Endothelial cell of umbilical vein (primary cell): Measurements from ENCODE around the gene USHBP1. TPM values are rescaled to one million over a fixed set of nuclear protein-coding genes. Genes with fewer than 3 reads are reported as not detected.
A peak's percentile ranks its signal among the peaks of the same experiment; 100 is the strongest.

Experiments used
- BruUV-seq: library from RNA; stranded (reverse); fragments of 400-500 nt; replicated peaks from 2 replicates; lab custom pipeline; 2021; lab: Mats Ljungman, UMichigan
- CTCF ChIA-PET: fragments of 300-600, 350-600 bp; sonication (Branson Sonifier 250); formaldehyde crosslinking; loops from one replicate; lab custom pipeline; 2021; ENCODE audit warnings: antibody characterized with exemption, inconsistent platforms; lab: Charles Lee
- POLR2A ChIA-PET: fragments of 300-600, 350-600 bp; sonication (Branson Sonifier 250); formaldehyde crosslinking; loops from one replicate; lab custom pipeline; 2021; ENCODE audit warnings: antibody characterized with exemption, inconsistent platforms; lab: Charles Lee
- DNase-seq: peaks from one replicate; pipeline ENCODE4 v3.0.0-alpha.2; 2011; ENCODE audit warnings: low read depth, low spot score
- FAIRE-seq: peaks from 2 replicates; lab custom pipeline; 2011; peaks lifted over from hg19 to GRCh38; lab: Jason Lieb, UNC
- H2AFZ ChIP-seq: 2 replicates; pipeline ENCODE4 v1.6.0; 2012; ENCODE audit warnings: low read depth, low read length, control low read depth, inconsistent platforms
- H3K27ac ChIP-seq: 2 replicates; pipeline ENCODE4 v1.5.1; 2011; ENCODE audit warnings: low read depth, mild to moderate bottlenecking, control low read depth, low read length, moderate library complexity; ENCODE audit not compliant: insufficient read depth
- H3K27me3 ChIP-seq, 2 experiments: 2 replicates each; pipeline versions ENCODE4 v1.6.0 to v1.6.1; 2011; ENCODE audit warnings: low read length in 2 of 2, mixed read lengths in 1 of 2; ENCODE audit not compliant: control insufficient read depth in 2 of 2, insufficient read depth in 2 of 2
- H3K36me3 ChIP-seq, 2 experiments: 2 replicates in 1 of 2; 3 replicates in 1 of 2; pipeline ENCODE4 v1.5.1; 2011; ENCODE audit warnings: low read length in 2 of 2, mild to moderate bottlenecking in 1 of 2, moderate library complexity in 1 of 2; ENCODE audit not compliant: control insufficient read depth in 2 of 2, insufficient read depth in 2 of 2; ENCODE audit errors: extremely low read depth in 1 of 2
- H3K4me1 ChIP-seq: 3 replicates; pipeline ENCODE4 v1.5.1; 2011; ENCODE audit warnings: mild to moderate bottlenecking, low read length; ENCODE audit not compliant: control insufficient read depth, insufficient read depth; ENCODE audit errors: extremely low read depth
- H3K4me2 ChIP-seq: 2 replicates; pipeline ENCODE4 v1.6.1; 2011; ENCODE audit warnings: low read length, control low read depth, mixed read lengths; ENCODE audit not compliant: insufficient read depth
- H3K4me3 ChIP-seq, 3 experiments: fragments of 200-600 bp in 1 of 3; sonication (generic), shearing (Covaris generic) in 1 of 3; replicated peaks in 1 of 3; 2 replicates each; pipeline ENCODE4 v1.5.1; 2011 to 2016; ENCODE audit warnings: control low read depth in 3 of 3, low read length in 3 of 3, mild to moderate bottlenecking in 2 of 3, inconsistent platforms in 1 of 3, low read depth in 1 of 3, moderate library complexity in 1 of 3; ENCODE audit not compliant: insufficient read depth in 1 of 3
- H3K79me2 ChIP-seq: 2 replicates; pipeline ENCODE4 v1.6.0; 2012; ENCODE audit warnings: low read length, inconsistent platforms; ENCODE audit not compliant: control insufficient read depth, insufficient read depth
- H3K9ac ChIP-seq: replicated peaks from 2 replicates; pipeline ENCODE3; 2011; ENCODE audit warnings: low read length, control low read depth; ENCODE audit not compliant: insufficient read depth; ENCODE audit errors: extremely low read depth
- H3K9me1 ChIP-seq: replicated peaks from 3 replicates; pipeline ENCODE4 v1.6.0; 2011; ENCODE audit warnings: mild to moderate bottlenecking, low read length; ENCODE audit not compliant: control insufficient read depth, insufficient read depth; ENCODE audit errors: extremely low read depth
- H3K9me3 ChIP-seq: replicated peaks from 2 replicates; pipeline ENCODE4 v1.5.1; 2012; ENCODE audit warnings: low read length, inconsistent platforms; ENCODE audit not compliant: control insufficient read depth, insufficient read depth
- H4K20me1 ChIP-seq: replicated peaks from 2 replicates; pipeline ENCODE3; 2011; ENCODE audit warnings: mild to moderate bottlenecking, low read length; ENCODE audit not compliant: control insufficient read depth, insufficient read depth; ENCODE audit errors: extremely low read depth
- FOS ChIP-seq: IDR thresholded peaks from 2 replicates; pipeline ENCODE4 v1.6.1; 2011; ENCODE audit warnings: mild to moderate bottlenecking, low read length, moderate library complexity, borderline replicate concordance; ENCODE audit not compliant: insufficient read depth
- JUN ChIP-seq: IDR thresholded peaks from 2 replicates; pipeline ENCODE4 v1.6.1; 2011; ENCODE audit warnings: borderline replicate concordance, low read depth; ENCODE audit not compliant: insufficient read length, insufficient read depth
- POLR2A ChIP-seq: IDR thresholded peaks from 2 replicates; pipeline ENCODE4 v1.6.1; 2012; ENCODE audit warnings: low read depth, mild to moderate bottlenecking, control low read depth, low read length
- POLR2AphosphoS5 ChIP-seq: IDR thresholded peaks from 2 replicates; pipeline ENCODE4 v1.6.1; 2012; ENCODE audit warnings: low read depth, mild to moderate bottlenecking, control low read depth, low read length, moderate library complexity; ENCODE audit not compliant: insufficient read depth
- dilution Hi-C: fragments of 300-500 bp; cut with MboI; formaldehyde crosslinking; loops from one replicate; pipeline ENCODE4 v1.15.0; 2019; ENCODE audit warnings: low sequenced_read_pairs; ENCODE audit not compliant: extremely low pct_ligation_motif_present
- intact Hi-C: fragments of 100-400 bp; cut with micrococcal nuclease; formaldehyde crosslinking; loops from one replicate; pipeline ENCODE4 v1.10.0; 2022
- polyA plus RNA-seq, 4 experiments: library from polyadenylated mRNA; depleted of rRNA in 3 of 4; stranded (reverse) in 3 of 4; unstranded in 1 of 4; fragments of >200 nt; gene quantifications; 2 replicates each; pipeline versions ENCODE4 v1.2.1 to v1.2.3, GENCODE V29; 2011 to 2012; ENCODE audit warnings: missing spikeins in 1 of 4
- total RNA-seq: library from RNA; stranded (reverse); gene quantifications from 2 replicates; pipeline ENCODE4 v1.2.3, GENCODE V29; 2021
- TF ChIP-seq, protein P1 (sequence below), 2 donors: IDR thresholded peaks; 1 replicate in 1 of 2; 2 replicates in 1 of 2; pipeline ENCODE4 v1.5.1; 2011; ENCODE audit warnings: low read length in 2 of 2, mild to moderate bottlenecking in 2 of 2, moderate library complexity in 2 of 2, control low read depth in 1 of 2, inconsistent platforms in 1 of 2, low read depth in 1 of 2; ENCODE audit not compliant: insufficient read depth in 1 of 2; ENCODE audit errors: extremely low read depth in 1 of 2

Gene USHBP1
- total and polyA plus RNA-seq, 2 donors (not counting 3 experiments of a cell fraction or from before 2014, with no cell fraction given), result 14.8 to 20.4 TPM

DNA sequence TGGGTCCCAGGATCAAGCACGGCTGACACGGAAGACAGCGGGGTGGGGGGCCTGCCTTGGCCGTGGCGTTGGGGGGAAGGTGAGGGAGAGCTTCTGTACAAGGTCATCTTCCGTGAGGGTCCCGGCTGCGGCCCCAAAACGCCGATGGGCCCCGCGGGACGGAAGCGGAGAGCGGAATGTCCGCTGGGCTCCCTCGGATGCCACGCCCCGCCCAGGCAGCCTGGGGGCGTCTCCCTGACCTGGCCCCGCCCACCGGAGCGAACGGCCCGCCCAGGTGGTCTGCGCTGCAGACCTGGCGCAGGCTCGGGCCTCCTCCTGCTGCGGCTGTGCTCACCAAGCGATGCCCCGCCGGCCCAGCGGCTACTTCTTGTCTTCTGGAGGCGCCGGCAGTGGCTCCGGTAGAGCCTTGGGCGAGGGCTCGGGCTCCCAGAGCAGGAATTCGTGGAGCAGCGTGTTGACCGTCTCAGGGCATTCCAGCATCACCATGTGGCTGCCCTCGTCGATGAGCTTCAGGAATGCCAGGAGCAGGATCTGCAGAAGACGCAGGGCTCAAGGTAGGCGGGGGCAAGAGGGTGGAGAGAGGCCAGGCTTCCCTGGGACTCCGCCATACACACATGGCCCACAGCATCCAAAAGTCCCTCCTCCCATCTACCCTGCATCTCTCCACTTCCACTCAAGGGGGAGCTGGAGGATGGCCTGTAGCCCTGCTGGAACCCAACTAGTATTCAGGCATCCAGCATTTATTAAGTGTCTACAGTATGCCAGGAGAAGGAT, 27.9 kb upstream of the USHBP1 start:
- Histone ChIP-seq H3K9ac (peak overlapping the region; percentile 49), H3K4me3 (peak overlapping the region; percentile 36 to 51 (median 40)), H3K4me1 (peaks cover 12% of the 10 kb centered on the region), H3K4me2 (peak overlapping the region; percentile 54), H3K27me3 (no peaks in the 10 kb centered on the region), H3K27ac (no peak overlapping the region), H4K20me1 (no peaks in the 10 kb centered on the region), H2AFZ (peak overlapping the region; percentile 98), H3K36me3 (peaks cover 0 to 3% of the 10 kb centered on the region in 2 experiments), H3K9me1 (no peaks in the 10 kb centered on the region), H3K9me3 (no peaks in the 10 kb centered on the region), H3K79me2 (no peaks in the 10 kb centered on the region)
- CTCF ChIA-PET, result interaction anchor here (0.7 to 4.4 kb wide), 17 partner anchors 10 to 99 kb away, joined by 3 to 70 read pairs (median 6); partner anchors contain the start of genes ABHD8, ANKLE1, ANO8 and DDA1
- FAIRE-seq, result peak; percentile 96
- dilution Hi-C loops, result no loop called here
- POLR2A ChIA-PET, result interaction anchor here (0.6 to 0.7 kb wide), 3 partner anchors 13 to 190 kb away, joined by 3 to 4 read pairs (median 4); no protein-coding TSS in a partner anchor
- DNase-seq, result peak; percentile 85
- BruUV-seq, result no TSS peak
- TF ChIP-seq, protein P1, sequence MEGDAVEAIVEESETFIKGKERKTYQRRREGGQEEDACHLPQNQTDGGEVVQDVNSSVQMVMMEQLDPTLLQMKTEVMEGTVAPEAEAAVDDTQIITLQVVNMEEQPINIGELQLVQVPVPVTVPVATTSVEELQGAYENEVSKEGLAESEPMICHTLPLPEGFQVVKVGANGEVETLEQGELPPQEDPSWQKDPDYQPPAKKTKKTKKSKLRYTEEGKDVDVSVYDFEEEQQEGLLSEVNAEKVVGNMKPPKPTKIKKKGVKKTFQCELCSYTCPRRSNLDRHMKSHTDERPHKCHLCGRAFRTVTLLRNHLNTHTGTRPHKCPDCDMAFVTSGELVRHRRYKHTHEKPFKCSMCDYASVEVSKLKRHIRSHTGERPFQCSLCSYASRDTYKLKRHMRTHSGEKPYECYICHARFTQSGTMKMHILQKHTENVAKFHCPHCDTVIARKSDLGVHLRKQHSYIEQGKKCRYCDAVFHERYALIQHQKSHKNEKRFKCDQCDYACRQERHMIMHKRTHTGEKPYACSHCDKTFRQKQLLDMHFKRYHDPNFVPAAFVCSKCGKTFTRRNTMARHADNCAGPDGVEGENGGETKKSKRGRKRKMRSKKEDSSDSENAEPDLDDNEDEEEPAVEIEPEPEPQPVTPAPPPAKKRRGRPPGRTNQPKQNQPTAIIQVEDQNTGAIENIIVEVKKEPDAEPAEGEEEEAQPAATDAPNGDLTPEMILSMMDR (IDR thresholded peaks at IDR 0.05; ENCODE audit: extremely low read depth in 1 of 2, insufficient read depth in 1 of 2, low read depth in 1 of 2, low read length in 2 of 2), result peak; percentile 67
- no peak for TF ChIP-seq FOS
- no peak for TF ChIP-seq JUN
- peak; percentile 82 for TF ChIP-seq POLR2A
- TF ChIP-seq POLR2AphosphoS5, result peak; percentile 80
- intact Hi-C loops, result loop anchor here (1.0 to 2.0 kb wide), 5 partner anchors 13 to 99 kb away; partner anchors contain the start of genes GTPBP3 and MRPL34
